Measurements from ENCODE around the gene ZNF467. TPM values are rescaled to one million over a fixed set of nuclear protein-coding genes. Genes with fewer than 3 reads are reported as not detected.

The ZNF467 gene
- total and polyA plus RNA-seq, 2 donors (not counting 3 experiments of a cell fraction or from before 2014, with no cell fraction given): 4.2 to 8.9 TPM

DNA sequence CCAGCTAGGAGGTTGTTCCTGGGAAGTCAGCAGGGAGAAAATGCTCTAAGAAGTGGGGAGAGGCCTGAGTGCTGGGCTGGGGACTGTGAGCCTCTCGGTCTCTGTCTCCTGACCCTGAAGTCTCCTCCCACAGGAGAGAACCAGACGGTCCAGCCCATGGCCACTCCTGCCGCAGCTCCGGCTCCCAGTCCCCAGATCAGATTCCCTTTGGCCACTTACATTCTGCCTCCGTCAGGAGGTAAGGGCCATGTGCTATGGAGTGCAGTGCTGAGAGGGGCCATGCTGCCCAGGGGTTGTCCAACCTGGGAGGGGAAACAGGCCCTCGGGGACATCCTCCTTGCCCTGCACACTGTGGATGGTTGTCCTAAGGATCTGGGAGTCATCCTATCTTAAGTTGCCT lies 21.3 kb upstream of the ZNF467 start:
- no TSS peak for BruUV-seq (replicated peaks)
- intact Hi-C loops (cut with micrococcal nuclease) (no loop called here), dilution Hi-C loops (cut with MboI; ENCODE audit: extremely low pct_ligation_motif_present, low sequenced_read_pairs) (no loop called here)
- H3K9me3 ChIP-seq (replicated peaks; ENCODE audit: control insufficient read depth, insufficient read depth, low read length): no peaks in the 10 kb centered on the region
- DNase-seq (ENCODE audit: low read depth, low spot score): no peak
- H3K4me1 ChIP-seq (ENCODE audit: control insufficient read depth, extremely low read depth, insufficient read depth, low read length): no peaks in the 10 kb centered on the region
- no peak overlapping the region for H3K4me2 ChIP-seq (ENCODE audit: insufficient read depth, low read length)
- FAIRE-seq: no peak
- H3K36me3 ChIP-seq (ENCODE audit: control insufficient read depth in 2 of 2, extremely low read depth in 1 of 2, insufficient read depth in 2 of 2, low read length in 2 of 2): no peaks in the 10 kb centered on the region
- H3K79me2 ChIP-seq (ENCODE audit: control insufficient read depth, insufficient read depth, low read length): no peaks in the 10 kb centered on the region
- H3K9me1 ChIP-seq (replicated peaks; ENCODE audit: control insufficient read depth, extremely low read depth, insufficient read depth, low read length): no peaks in the 10 kb centered on the region
- POLR2A ChIA-PET: no interaction called here
- peaks cover 4 to 7% of the 10 kb centered on the region in 2 experiments for H3K27me3 ChIP-seq (ENCODE audit: control insufficient read depth in 2 of 2, insufficient read depth in 2 of 2, low read length in 2 of 2)
- no peak overlapping the region for H2AFZ ChIP-seq (ENCODE audit: low read depth, low read length)
- no peak overlapping the region for H3K4me3 ChIP-seq (replicated peaks in 1 of 3; ENCODE audit: insufficient read depth in 1 of 3, low read depth in 1 of 3, low read length in 3 of 3)
- no peak overlapping the region for H3K27ac ChIP-seq (ENCODE audit: insufficient read depth, low read depth, low read length)
- no peak overlapping the region for H3K9ac ChIP-seq (replicated peaks; ENCODE audit: extremely low read depth, insufficient read depth, low read length)
- CTCF ChIA-PET: interaction anchor here (1.8 kb wide), 1 partner anchor 132 kb away, joined by 7 read pairs; no protein-coding TSS in a partner anchor
- H4K20me1 ChIP-seq (replicated peaks; ENCODE audit: control insufficient read depth, extremely low read depth, insufficient read depth, low read length): no peaks in the 10 kb centered on the region
- TF ChIP-seq POLR2A (IDR thresholded peaks at IDR 0.05; ENCODE audit: low read depth, low read length) (no peak), GATA2 (IDR thresholded peaks at IDR 0.05; ENCODE audit: insufficient read depth, insufficient read length, low read depth, low read length) (no peak), MYC (IDR thresholded peaks at IDR 0.05; ENCODE audit: low read depth, low read length) (no peak), FOS (IDR thresholded peaks at IDR 0.05; ENCODE audit: borderline replicate concordance, insufficient read depth, low read length) (no peak), POLR2AphosphoS5 (IDR thresholded peaks at IDR 0.05; ENCODE audit: insufficient read depth, low read depth, low read length) (no peak), JUN (IDR thresholded peaks at IDR 0.05; ENCODE audit: borderline replicate concordance, insufficient read depth, insufficient read length, low read depth) (no peak)
- TF ChIP-seq, protein P1, sequence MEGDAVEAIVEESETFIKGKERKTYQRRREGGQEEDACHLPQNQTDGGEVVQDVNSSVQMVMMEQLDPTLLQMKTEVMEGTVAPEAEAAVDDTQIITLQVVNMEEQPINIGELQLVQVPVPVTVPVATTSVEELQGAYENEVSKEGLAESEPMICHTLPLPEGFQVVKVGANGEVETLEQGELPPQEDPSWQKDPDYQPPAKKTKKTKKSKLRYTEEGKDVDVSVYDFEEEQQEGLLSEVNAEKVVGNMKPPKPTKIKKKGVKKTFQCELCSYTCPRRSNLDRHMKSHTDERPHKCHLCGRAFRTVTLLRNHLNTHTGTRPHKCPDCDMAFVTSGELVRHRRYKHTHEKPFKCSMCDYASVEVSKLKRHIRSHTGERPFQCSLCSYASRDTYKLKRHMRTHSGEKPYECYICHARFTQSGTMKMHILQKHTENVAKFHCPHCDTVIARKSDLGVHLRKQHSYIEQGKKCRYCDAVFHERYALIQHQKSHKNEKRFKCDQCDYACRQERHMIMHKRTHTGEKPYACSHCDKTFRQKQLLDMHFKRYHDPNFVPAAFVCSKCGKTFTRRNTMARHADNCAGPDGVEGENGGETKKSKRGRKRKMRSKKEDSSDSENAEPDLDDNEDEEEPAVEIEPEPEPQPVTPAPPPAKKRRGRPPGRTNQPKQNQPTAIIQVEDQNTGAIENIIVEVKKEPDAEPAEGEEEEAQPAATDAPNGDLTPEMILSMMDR (IDR thresholded peaks at IDR 0.05; ENCODE audit: extremely low read depth in 1 of 2, insufficient read depth in 1 of 2, low read depth in 1 of 2, low read length in 2 of 2): no peak

Measured in endothelial cell of umbilical vein (primary cell).